Suprapubic skin (tissue), 4 donors: ENCODE measurements around the gene TMEM178A. TPM values are rescaled to one million over a fixed set of nuclear protein-coding genes. Genes with fewer than 3 reads are reported as not detected.

Experiments used
- DNase-seq, 2 donors: peaks; one replicate each; pipeline ENCODE4 v3.0.0-alpha.2; 2019; ENCODE audit warnings: low spot score in 2 of 2
- H3K27ac ChIP-seq: fragments of 200-600 bp; sonication (generic); one replicate; pipeline ENCODE4 v1.5.1; 2019
- H3K27me3 ChIP-seq: fragments of 200-600 bp; sonication (generic); one replicate; pipeline ENCODE4 v1.5.1; 2019
- H3K36me3 ChIP-seq: fragments of 200-600 bp; sonication (generic); one replicate; pipeline ENCODE4 v1.5.1; 2019
- H3K4me1 ChIP-seq: fragments of 200-600 bp; sonication (generic); one replicate; pipeline ENCODE4 v1.5.1; 2019
- H3K4me3 ChIP-seq: fragments of 200-600 bp; sonication (generic); one replicate; pipeline ENCODE4 v1.5.1; 2019; ENCODE audit warnings: mild to moderate bottlenecking
- H3K9me3 ChIP-seq: fragments of 200-600 bp; sonication (generic); one replicate; pipeline ENCODE4 v1.5.1; 2019
- EP300 ChIP-seq: sonication (generic); formaldehyde crosslinking; IDR thresholded peaks from one replicate; pipeline ENCODE4 v1.6.1; 2017; ENCODE audit warnings: antibody characterized with exemption
- POLR2A ChIP-seq, 2 donors: fragments of 450-650 bp; IDR thresholded peaks; one replicate each; pipeline ENCODE4 v1.6.1; 2017; ENCODE audit warnings: antibody characterized with exemption in 2 of 2, mild to moderate bottlenecking in 2 of 2, moderate library complexity in 2 of 2
- POLR2AphosphoS5 ChIP-seq, 3 donors: sonication (generic); formaldehyde crosslinking; IDR thresholded peaks; one replicate each; pipeline ENCODE4 v1.6.1; 2017; ENCODE audit warnings: antibody characterized with exemption in 3 of 3
- WGBS: methylation state at CpG from one replicate; pipeline ENCODE4 v1.1.5; 2018; 5-methylcytosine and 5-hydroxymethylcytosine counted together
- total RNA-seq, 4 donors: library from RNA; depleted of rRNA; stranded (reverse); fragments of >200 nt; gene quantifications; one replicate each; pipeline ENCODE4 v1.1.0, GENCODE V29; 2016
- TF ChIP-seq, protein P1 (sequence below), 2 donors: fragments of 200-600 bp in 1 of 2; fragments of 450-650 bp in 1 of 2; sonication (generic) in 1 of 2; IDR thresholded peaks; one replicate each; pipeline ENCODE4 v1.5.1; 2016 to 2019; ENCODE audit warnings: antibody characterized with exemption in 2 of 2, mild to moderate bottlenecking in 1 of 2, moderate library complexity in 1 of 2

The TMEM178A gene
- total RNA-seq, 4 donors from 2014 or later: 0.68 to 7.4 (median 2.3) TPM

DNA sequence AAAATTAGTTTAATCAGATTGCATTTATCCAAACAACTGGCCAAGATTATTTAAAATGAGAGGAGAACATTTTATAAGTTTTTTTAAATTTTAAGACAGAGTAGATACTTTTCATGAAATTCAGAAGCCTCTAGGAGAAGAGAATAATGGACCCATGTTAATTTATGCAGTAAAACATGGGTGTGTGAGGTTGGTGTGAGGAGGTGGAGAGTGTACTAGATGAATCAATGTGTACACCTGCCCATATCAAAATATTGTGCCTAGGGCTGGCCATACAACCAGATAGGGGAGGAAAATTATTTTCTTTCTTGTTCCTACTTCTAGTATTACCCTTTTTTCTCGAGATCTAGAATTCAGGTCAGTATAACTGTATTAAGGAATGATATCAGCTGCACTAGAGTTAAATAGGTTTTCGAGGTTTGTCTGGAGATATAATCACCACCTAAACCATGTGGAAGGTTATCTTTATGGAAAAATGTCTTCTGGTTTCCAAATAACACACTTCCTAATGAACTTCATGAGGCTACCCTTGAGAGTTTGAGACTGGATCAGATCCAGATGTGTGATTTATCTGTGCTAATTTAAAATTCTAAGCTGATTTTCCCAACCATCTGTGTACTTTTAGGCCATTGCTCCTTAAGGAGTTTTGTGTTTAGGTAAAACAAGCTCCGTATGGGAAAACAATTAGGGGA is 37.6 kb downstream of the TMEM178A start:
- Histone ChIP-seq H3K4me1 (no peaks in the 10 kb centered on the region), H3K27ac (no peak overlapping the region), H3K4me3 (no peak overlapping the region), H3K9me3 (peaks cover 3% of the 10 kb centered on the region), H3K36me3 (no peaks in the 10 kb centered on the region), H3K27me3 (peaks cover 4% of the 10 kb centered on the region)
- DNase-seq: no peak
- no peak for TF ChIP-seq POLR2A (IDR thresholded peaks at IDR 0.05)
- TF ChIP-seq, protein P1, sequence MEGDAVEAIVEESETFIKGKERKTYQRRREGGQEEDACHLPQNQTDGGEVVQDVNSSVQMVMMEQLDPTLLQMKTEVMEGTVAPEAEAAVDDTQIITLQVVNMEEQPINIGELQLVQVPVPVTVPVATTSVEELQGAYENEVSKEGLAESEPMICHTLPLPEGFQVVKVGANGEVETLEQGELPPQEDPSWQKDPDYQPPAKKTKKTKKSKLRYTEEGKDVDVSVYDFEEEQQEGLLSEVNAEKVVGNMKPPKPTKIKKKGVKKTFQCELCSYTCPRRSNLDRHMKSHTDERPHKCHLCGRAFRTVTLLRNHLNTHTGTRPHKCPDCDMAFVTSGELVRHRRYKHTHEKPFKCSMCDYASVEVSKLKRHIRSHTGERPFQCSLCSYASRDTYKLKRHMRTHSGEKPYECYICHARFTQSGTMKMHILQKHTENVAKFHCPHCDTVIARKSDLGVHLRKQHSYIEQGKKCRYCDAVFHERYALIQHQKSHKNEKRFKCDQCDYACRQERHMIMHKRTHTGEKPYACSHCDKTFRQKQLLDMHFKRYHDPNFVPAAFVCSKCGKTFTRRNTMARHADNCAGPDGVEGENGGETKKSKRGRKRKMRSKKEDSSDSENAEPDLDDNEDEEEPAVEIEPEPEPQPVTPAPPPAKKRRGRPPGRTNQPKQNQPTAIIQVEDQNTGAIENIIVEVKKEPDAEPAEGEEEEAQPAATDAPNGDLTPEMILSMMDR (IDR thresholded peaks at IDR 0.05): no peak
- TF ChIP-seq POLR2AphosphoS5 (IDR thresholded peaks at IDR 0.05): no peak
- TF ChIP-seq EP300: no peak
- 70% methylated on average over 3 of the region's 3 CpGs for WGBS

DNA sequence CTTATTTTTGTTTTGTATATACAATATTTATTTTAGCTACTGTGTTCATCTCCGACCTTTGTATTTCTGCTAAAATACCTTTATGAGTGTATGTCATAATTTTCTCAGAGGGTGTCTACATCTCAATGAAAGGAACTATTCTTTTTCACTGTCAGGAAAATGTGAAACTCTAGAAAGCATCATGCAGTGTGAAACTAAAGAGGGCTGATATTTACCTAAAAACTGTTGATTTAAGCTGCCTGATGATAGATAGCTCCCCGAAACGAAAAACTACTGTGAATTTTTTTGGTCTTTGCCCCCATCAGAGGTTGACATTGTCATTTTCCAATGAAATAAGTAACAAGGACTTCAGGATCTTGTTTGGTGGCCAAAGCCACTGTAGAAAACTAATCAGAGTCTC is 38.8 kb downstream of the TMEM178A start:
- no peak overlapping the region for H3K27ac ChIP-seq
- DNase-seq: no peak
- peaks cover 4% of the 10 kb centered on the region for H3K27me3 ChIP-seq
- no peaks in the 10 kb centered on the region for H3K36me3 ChIP-seq
- no peak overlapping the region for H3K4me3 ChIP-seq
- 85% methylated on average over 3 of the region's 3 CpGs for WGBS
- peaks cover 3% of the 10 kb centered on the region for H3K9me3 ChIP-seq
- no peak for TF ChIP-seq POLR2AphosphoS5 (IDR thresholded peaks at IDR 0.05)
- TF ChIP-seq, protein P1 (IDR thresholded peaks at IDR 0.05): no peak
- TF ChIP-seq POLR2A (IDR thresholded peaks at IDR 0.05): no peak
- no peak for TF ChIP-seq EP300
- no peaks in the 10 kb centered on the region for H3K4me1 ChIP-seq

DNA sequence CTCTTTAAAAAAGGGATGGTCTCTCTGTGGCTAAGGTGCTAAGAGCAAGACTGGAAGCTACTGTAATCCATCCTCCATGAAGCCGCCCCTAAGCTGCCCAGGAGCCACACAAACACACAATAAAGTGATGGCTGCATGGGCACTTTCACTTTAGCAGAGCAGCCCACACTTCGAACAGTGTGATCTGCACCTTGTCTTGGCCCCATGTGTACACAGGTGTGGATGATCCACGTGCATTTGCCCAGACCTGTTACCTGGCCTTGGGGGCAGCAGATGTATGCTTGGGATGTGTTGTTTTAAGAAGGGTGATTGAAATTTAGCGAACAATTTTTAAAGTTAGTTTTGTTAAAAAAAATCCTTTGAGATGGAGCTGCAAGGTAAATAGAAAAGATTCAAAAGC is 39.9 kb downstream of the TMEM178A start:
- H3K4me3 ChIP-seq: no peak overlapping the region
- WGBS: 39% methylated on average over 4 of the region's 4 CpGs
- H3K4me1 ChIP-seq: no peaks in the 10 kb centered on the region
- H3K36me3 ChIP-seq: no peaks in the 10 kb centered on the region
- TF ChIP-seq EP300: no peak
- no peak for TF ChIP-seq POLR2A (IDR thresholded peaks at IDR 0.05)
- TF ChIP-seq, protein P1 (IDR thresholded peaks at IDR 0.05): no peak
- no peak for TF ChIP-seq POLR2AphosphoS5 (IDR thresholded peaks at IDR 0.05)
- H3K27ac ChIP-seq: no peak overlapping the region
- no peak for DNase-seq
- peaks cover 4% of the 10 kb centered on the region for H3K27me3 ChIP-seq
- H3K9me3 ChIP-seq: peaks cover 3% of the 10 kb centered on the region

DNA sequence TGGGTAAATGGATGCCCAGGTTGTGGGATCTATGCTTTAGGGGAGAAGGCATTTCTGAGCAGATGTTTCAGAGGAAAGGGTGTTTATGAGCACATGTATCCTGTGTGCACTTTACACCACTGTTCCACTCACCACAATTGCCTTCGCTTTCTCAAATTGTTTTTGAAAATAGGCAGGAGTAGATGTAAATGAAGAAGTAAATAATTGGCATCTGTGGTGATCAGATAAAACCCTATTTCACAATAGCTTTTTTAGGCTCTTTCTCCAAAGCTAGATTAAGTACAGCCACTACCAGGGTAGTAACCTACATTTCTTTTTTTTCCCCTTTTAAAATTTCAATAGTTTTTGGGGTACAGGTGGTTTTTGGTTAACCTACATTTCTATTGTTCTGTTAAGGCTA is 40.6 kb downstream of the TMEM178A start:
- Histone ChIP-seq H3K4me3 (no peak overlapping the region), H3K36me3 (no peaks in the 10 kb centered on the region), H3K9me3 (no peaks in the 10 kb centered on the region), H3K27me3 (peaks cover 4% of the 10 kb centered on the region), H3K4me1 (no peaks in the 10 kb centered on the region), H3K27ac (no peak overlapping the region)
- no peak for DNase-seq
- TF ChIP-seq POLR2A (IDR thresholded peaks at IDR 0.05): no peak
- 86% methylated on average over 1 of the region's 1 CpG for WGBS

DNA sequence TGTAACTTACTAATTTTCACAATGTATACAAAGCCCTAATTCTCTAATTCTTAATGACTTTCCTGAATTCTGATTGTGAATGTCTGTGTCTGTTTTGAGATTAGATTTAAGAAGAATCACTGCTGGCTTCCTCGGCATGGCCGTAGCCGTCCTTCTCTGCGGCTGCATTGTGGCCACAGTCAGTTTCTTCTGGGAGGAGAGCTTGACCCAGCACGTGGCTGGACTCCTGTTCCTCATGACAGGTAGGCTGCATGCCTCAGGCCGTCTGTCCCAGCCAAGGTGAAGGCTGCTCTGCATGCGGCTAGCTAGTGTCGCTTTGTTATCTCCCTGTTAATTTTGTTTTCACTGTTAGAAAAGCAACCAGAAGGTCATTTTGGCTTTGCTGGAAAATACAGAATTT is 41.2 kb downstream of the TMEM178A start:
- no peaks in the 10 kb centered on the region for H3K4me1 ChIP-seq
- no peak for DNase-seq
- H3K9me3 ChIP-seq: no peaks in the 10 kb centered on the region
- H3K27me3 ChIP-seq: peaks cover 4% of the 10 kb centered on the region
- H3K4me3 ChIP-seq: no peak overlapping the region
- 91% methylated on average over 8 of the region's 8 CpGs for WGBS
- TF ChIP-seq, protein P1 (IDR thresholded peaks at IDR 0.05): no peak
- TF ChIP-seq POLR2AphosphoS5 (IDR thresholded peaks at IDR 0.05): no peak
- no peak for TF ChIP-seq POLR2A (IDR thresholded peaks at IDR 0.05)
- TF ChIP-seq EP300: no peak
- no peak overlapping the region for H3K27ac ChIP-seq
- no peaks in the 10 kb centered on the region for H3K36me3 ChIP-seq

DNA sequence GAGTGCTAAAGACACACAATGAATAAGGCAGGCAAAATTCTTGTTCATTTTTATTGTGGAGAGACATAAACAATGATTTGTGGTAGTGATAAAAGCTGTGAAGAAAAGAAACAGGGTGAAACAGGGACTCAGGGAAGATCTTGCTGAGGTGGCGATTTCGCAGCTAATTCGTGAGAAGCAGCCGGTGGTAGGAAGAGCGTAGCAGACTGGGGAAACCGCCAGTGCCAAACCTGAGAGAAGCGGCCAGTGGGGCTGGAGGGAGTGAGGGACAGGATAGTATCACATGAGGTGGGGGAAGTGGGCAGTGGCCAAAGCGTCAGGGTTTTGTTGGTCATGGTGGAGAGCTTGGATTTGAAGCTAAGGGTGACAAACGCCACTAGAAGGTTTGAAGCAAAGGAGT is 42.3 kb downstream of the TMEM178A start:
- Histone ChIP-seq H3K4me1 (no peaks in the 10 kb centered on the region), H3K27me3 (peaks cover 4% of the 10 kb centered on the region), H3K27ac (no peak overlapping the region), H3K9me3 (no peaks in the 10 kb centered on the region), H3K4me3 (no peak overlapping the region), H3K36me3 (no peaks in the 10 kb centered on the region)
- TF ChIP-seq, protein P1 (IDR thresholded peaks at IDR 0.05): no peak
- no peak for TF ChIP-seq POLR2A (IDR thresholded peaks at IDR 0.05)
- DNase-seq: no peak
- WGBS: 96% methylated on average over 9 of the region's 9 CpGs
